ENCODE data around the gene RORC. TPM values are rescaled to one million over a fixed set of nuclear protein-coding genes. Genes with fewer than 3 reads are reported as not detected.

Gene RORC
- total RNA-seq, 1 donor from 2014 or later, result not detected

DNA sequence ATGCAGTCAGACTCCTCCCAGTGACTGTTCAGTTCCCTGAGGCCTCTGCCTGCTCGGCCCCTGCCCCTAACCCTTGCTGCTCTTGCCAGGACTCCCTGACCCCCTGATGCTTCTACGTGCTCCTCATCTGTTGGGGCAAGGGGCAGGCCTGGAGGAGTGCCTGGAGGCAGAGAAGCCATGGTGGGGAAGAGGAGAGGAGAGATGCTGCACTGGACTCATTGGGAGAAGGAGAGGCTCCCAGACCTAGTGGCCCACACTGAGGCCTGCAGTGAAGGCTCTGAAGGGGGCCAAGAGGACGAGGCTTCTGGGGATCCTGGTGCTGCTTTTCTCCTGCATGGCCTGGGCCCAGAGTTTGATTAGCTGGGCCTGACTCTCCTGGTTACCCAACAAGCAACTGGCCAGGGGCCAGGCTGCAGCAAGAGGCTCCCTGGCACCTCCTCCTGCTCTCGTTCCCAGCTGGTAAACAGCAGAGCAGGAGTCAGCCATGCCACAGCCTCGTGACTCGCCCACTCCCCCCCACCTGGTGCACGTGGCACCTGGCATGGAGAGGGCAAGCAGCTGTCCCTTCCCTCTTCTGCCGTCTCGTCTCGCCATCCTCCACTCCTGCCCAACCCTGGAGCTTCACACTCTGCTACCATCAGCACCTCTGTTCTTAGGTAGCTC lies 847 bp upstream of the RORC start:
- Mint-ChIP-seq H3K27ac (ENCODE audit: unreplicated experiment) (peak overlapping the region; percentile 45), H3K9me3 (ENCODE audit: low read depth) (no peaks in the 10 kb centered on the region), H3K36me3 (ENCODE audit: low read depth) (no peaks in the 10 kb centered on the region), H3K4me1 (ENCODE audit: low read depth) (peaks cover 10% of the 10 kb centered on the region), H3K4me3 (ENCODE audit: unreplicated experiment) (no peak overlapping the region), H3K27me3 (ENCODE audit: low read depth) (peaks cover 19% of the 10 kb centered on the region)
- no peak for DNase-seq (ENCODE audit: low spot score)
- TF ChIP-seq, protein P1, sequence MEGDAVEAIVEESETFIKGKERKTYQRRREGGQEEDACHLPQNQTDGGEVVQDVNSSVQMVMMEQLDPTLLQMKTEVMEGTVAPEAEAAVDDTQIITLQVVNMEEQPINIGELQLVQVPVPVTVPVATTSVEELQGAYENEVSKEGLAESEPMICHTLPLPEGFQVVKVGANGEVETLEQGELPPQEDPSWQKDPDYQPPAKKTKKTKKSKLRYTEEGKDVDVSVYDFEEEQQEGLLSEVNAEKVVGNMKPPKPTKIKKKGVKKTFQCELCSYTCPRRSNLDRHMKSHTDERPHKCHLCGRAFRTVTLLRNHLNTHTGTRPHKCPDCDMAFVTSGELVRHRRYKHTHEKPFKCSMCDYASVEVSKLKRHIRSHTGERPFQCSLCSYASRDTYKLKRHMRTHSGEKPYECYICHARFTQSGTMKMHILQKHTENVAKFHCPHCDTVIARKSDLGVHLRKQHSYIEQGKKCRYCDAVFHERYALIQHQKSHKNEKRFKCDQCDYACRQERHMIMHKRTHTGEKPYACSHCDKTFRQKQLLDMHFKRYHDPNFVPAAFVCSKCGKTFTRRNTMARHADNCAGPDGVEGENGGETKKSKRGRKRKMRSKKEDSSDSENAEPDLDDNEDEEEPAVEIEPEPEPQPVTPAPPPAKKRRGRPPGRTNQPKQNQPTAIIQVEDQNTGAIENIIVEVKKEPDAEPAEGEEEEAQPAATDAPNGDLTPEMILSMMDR (IDR thresholded peaks at IDR 0.05), result no peak

DNA sequence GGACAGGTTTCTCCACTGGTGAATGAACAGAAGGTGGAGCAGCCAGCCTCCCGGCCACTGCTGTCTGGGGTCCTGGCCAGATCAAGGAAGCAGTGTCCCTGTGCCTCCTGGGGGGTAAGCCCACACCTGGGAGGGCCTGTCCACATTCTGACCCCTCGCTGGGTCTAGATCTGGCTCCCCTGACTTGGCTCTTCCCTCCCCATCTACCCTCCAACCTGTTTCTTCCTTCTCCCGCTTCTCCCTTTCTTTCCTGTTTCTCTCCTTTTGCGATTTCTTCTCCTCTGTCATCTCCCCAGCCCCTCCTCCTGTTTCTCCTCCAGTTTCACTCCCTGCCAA lies 378 bp downstream of the RORC start:
- no peak overlapping the region for H3K4me3 Mint-ChIP-seq (ENCODE audit: unreplicated experiment)
- H3K9me3 Mint-ChIP-seq (ENCODE audit: low read depth), result no peaks in the 10 kb centered on the region
- TF ChIP-seq, protein P1 (IDR thresholded peaks at IDR 0.05), result no peak
- no peaks in the 10 kb centered on the region for H3K36me3 Mint-ChIP-seq (ENCODE audit: low read depth)
- H3K27ac Mint-ChIP-seq (ENCODE audit: unreplicated experiment), result no peak overlapping the region
- H3K4me1 Mint-ChIP-seq (ENCODE audit: low read depth), result peaks cover 10% of the 10 kb centered on the region
- no peak for DNase-seq (ENCODE audit: low spot score)
- peaks cover 11% of the 10 kb centered on the region for H3K27me3 Mint-ChIP-seq (ENCODE audit: low read depth)

DNA sequence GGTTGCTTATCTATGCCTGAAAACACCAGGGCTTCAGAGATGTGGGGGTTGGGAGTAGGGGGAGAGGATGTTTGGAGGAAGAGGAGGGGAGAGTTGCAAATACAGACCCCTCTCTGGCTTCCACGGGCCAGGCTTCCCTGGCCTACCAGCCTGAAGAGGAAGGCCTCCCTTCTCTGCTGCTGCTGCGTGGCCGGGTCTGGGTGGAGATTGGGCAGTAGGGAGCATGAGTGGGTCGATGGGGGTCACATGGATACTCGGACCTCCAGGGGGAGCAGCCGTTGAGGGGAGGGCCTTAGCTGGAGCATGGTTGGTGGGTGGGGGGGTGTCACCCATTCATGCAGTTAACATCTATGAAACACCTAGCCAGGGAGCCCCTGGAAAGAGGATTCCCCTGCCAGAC lies 1.5 kb downstream of the RORC start:
- Mint-ChIP-seq H3K9me3 (ENCODE audit: low read depth) (no peaks in the 10 kb centered on the region), H3K27ac (ENCODE audit: unreplicated experiment) (no peak overlapping the region), H3K4me3 (ENCODE audit: unreplicated experiment) (no peak overlapping the region), H3K36me3 (ENCODE audit: low read depth) (no peaks in the 10 kb centered on the region), H3K27me3 (ENCODE audit: low read depth) (peaks cover 10% of the 10 kb centered on the region), H3K4me1 (ENCODE audit: low read depth) (peaks cover 10% of the 10 kb centered on the region)
- TF ChIP-seq, protein P1 (IDR thresholded peaks at IDR 0.05), result no peak
- DNase-seq (ENCODE audit: low spot score), result no peak

DNA sequence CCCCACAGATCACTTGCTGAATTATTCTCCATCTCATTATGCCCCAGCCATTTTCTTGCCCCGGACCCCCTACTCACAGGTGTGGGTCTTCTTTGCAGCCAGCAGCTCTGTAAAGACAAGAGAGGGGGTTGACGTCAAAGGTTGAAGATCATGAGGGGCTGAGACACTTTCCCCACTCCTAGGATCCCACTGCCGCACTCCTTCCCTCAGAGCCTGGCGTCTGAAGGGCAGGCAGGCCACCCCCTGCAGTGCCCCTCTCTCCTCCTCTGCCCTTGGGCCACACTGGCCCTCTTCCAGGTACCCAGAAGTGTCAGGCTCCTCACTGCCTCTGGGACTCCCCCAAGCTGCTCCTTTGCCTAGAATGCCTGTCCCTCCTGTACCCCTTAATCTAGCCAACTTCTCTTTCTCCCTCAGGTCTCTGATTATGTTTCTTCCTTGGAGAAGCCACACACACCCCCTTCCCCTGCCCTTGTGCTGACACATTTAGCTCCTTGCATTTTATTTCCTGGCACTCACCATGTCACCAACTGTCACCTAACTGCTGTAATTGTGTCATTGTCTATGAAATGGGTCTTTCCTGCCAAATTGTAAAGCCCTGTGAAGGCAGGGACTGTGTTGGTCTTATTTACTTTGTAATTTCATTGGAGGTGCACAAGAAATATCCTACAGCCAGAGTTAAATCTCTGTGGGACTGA lies 2.1 kb downstream of the RORC start:
- TF ChIP-seq, protein P1 (IDR thresholded peaks at IDR 0.05), result no peak
- Mint-ChIP-seq H3K36me3 (ENCODE audit: low read depth) (no peaks in the 10 kb centered on the region), H3K4me3 (ENCODE audit: unreplicated experiment) (no peak overlapping the region), H3K27me3 (ENCODE audit: low read depth) (peaks cover 10% of the 10 kb centered on the region), H3K4me1 (ENCODE audit: low read depth) (peaks cover 10% of the 10 kb centered on the region), H3K27ac (ENCODE audit: unreplicated experiment) (no peak overlapping the region), H3K9me3 (ENCODE audit: low read depth) (no peaks in the 10 kb centered on the region)
- DNase-seq (ENCODE audit: low spot score), result no peak

DNA sequence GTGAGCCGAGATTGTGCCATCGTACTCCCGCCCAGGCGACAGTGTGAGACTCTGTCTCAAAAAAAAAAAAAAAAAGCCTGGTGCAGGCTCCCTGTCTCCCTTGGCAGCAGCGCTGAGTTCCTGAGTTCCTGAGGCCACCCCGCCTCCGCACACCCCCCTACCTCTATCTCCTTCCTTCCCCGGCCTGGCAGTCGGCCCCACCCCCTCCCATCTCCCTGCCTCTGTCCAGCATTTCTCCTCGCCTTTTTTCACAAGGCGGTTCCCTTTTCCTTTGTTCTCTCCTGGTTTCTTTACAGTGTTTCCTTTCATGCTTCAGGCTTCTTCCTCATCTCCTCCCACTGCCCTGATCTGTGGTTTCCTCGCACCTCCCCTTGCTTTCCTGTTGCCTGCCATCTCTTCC lies 2.7 kb downstream of the RORC start:
- Mint-ChIP-seq H3K4me3 (ENCODE audit: unreplicated experiment) (no peak overlapping the region), H3K9me3 (ENCODE audit: low read depth) (no peaks in the 10 kb centered on the region), H3K27ac (ENCODE audit: unreplicated experiment) (no peak overlapping the region), H3K4me1 (ENCODE audit: low read depth) (peaks cover 10% of the 10 kb centered on the region), H3K36me3 (ENCODE audit: low read depth) (no peaks in the 10 kb centered on the region), H3K27me3 (ENCODE audit: low read depth) (peaks cover 10% of the 10 kb centered on the region)
- TF ChIP-seq, protein P1 (IDR thresholded peaks at IDR 0.05), result no peak
- DNase-seq (ENCODE audit: low spot score), result no peak

Data from chondrocyte (in vitro differentiated cells).